Epithelial cell of proximal tubule (primary cell): Measurements from ENCODE around the gene SLC6A9. TPM values are rescaled to one million over a fixed set of nuclear protein-coding genes. Genes with fewer than 3 reads are reported as not detected.
A peak's percentile ranks its signal among the peaks of the same experiment; 100 is the strongest.

Source experiments
- DNase-seq: peaks from one replicate; pipeline ENCODE4 v3.0.0-alpha.2; 2011; ENCODE audit warnings: low read depth
- H3K4me3 ChIP-seq: 2 replicates; pipeline ENCODE4 v1.5.1; 2011; ENCODE audit warnings: low read depth, mild to moderate bottlenecking, low read length
- CTCF ChIP-seq: conservative IDR thresholded peaks from 2 replicates; pipeline ENCODE4 v1.5.1; 2012; ENCODE audit warnings: low read depth, mild to moderate bottlenecking, low read length
- total RNA-seq: library from RNA; depleted of rRNA; stranded (reverse); fragments of >200 nt; gene quantifications from 2 replicates; pipeline ENCODE4 v1.2.3, GENCODE V29; 2015

The SLC6A9 gene
- total RNA-seq, 1 donor from 2014 or later: 1.3 TPM

- H3K4me3 ChIP-seq: no peak overlapping the region
- TF ChIP-seq CTCF: no peak
- no peak for DNase-seq
Measured at GRCh38 chr1:43956234-43956633, 75.0 kb downstream of the SLC6A9 start.

GRCh38 chr1:43954036-43954435 lies 77.2 kb downstream of the SLC6A9 start:
- no peak for DNase-seq
- no peak overlapping the region for H3K4me3 ChIP-seq
- no peak for TF ChIP-seq CTCF

DNA sequence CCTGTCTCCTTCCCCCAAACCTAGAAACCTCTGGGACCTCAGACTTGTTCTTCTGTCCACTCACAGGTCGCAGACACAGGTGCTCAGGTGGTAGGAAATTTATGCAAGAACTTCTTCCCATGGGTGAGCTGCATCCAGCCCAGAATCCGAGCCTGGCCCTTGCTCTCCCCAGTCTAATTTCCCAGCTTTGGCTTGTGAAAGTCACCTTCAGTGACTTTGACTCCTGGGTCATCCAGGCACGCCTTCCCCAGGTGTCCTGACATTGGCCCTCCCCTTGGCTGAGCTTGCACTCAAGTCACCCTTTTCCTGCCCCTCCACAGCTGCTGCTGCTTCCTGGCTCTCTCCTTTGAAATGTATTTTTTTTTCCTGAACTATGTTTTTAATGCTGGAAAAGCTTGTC lies 77.9 kb downstream of the SLC6A9 start:
- no peak for TF ChIP-seq CTCF
- H3K4me3 ChIP-seq: no peak overlapping the region
- DNase-seq: no peak

DNA sequence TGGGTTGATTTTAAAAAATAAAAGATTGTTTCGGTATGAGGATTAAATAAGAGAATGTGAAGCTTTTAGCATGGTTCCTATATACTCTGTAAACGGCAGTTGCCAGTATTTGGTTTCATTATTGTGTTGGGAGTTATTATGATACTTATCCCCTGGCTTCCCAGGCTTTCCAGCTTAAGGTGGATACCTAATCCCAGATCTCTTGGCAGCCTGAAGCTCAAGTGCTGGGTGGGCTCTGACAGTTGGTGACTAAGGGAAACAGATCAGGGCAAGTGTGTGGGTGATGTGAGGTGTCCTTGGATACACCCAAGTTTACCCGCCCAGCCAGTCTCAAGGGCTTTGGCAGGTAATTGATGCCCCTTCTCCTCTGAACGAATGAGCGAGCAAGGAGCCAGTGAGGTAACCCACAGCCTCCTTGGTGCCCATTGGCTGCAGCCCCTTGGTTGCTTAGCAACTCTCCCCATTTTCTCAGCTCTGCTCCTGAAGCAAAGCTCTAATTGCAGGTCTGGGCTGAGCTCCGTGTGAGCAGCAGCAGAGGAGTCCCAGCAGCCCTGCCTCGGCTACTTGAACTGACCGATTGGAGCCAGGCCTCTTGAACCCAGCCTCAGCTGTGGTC lies 78.4 kb downstream of the SLC6A9 start:
- DNase-seq: no peak
- TF ChIP-seq CTCF: no peak
- no peak overlapping the region for H3K4me3 ChIP-seq

GRCh38 chr1:43951021-43951985 lies 80.0 kb downstream of the SLC6A9 start:
- H3K4me3 ChIP-seq: no peak overlapping the region
- no peak for TF ChIP-seq CTCF
- peak; percentile 53 for DNase-seq

GRCh38 chr1:43949678-43950077 lies 81.6 kb downstream of the SLC6A9 start:
- no peak overlapping the region for H3K4me3 ChIP-seq
- TF ChIP-seq CTCF: no peak
- DNase-seq: no peak
